Measurements from ENCODE around the gene EPHA4. TPM values are rescaled to one million over a fixed set of nuclear protein-coding genes. Genes with fewer than 3 reads are reported as not detected.

EPHA4 gene
- polyA plus RNA-seq, 1 donor (not counting 4 experiments of a cell fraction or from before 2014, with no cell fraction given), result 9.0 TPM

DNA sequence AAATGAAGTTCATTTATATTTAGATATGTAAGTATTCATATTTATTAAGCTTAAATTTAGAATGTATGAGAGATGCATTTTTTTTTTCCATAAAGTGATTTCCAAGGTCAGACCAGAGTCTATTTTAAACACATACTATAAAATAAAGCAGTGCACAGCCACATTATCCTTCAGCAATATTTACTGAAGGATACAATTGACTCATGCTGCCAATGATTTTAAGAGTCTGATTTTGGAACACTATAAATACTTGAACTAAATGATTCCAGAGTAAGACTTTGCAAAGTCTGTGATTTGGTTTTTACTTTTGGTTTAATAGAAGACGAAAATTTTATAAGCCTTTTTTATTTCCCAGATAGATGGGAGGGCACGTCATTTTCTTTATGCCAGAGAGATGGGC, 107.1 kb downstream of the EPHA4 start:
- Histone ChIP-seq H2AFZ (ENCODE audit: control insufficient read depth, low read length) (no peak overlapping the region), H3K4me1 (ENCODE audit: control insufficient read depth, extremely low read depth, insufficient read depth, low read length) (peaks cover 6% of the 10 kb centered on the region), H3K27ac (ENCODE audit: control insufficient read depth, insufficient read depth, low read length) (no peak overlapping the region), H4K20me1 (ENCODE audit: control insufficient read depth, extremely low read depth, insufficient read depth, low read length) (no peaks in the 10 kb centered on the region), H3K27me3 (ENCODE audit: control insufficient read depth, extremely low read depth, insufficient read depth, low read length) (no peaks in the 10 kb centered on the region), H3K36me3 (ENCODE audit: control insufficient read depth in 2 of 2, extremely low read depth in 1 of 2, insufficient read depth in 2 of 2, low read length in 2 of 2) (no peaks in the 10 kb centered on the region), H3K9me1 (ENCODE audit: control insufficient read depth, extremely low read depth, insufficient read depth, low read length) (no peaks in the 10 kb centered on the region), H3K79me2 (ENCODE audit: control insufficient read depth, insufficient read depth, low read length) (no peaks in the 10 kb centered on the region), H3K4me3 (ENCODE audit: control insufficient read depth in 2 of 3, extremely low read depth in 1 of 3, insufficient read depth in 2 of 3, low read depth in 1 of 3, low read length in 3 of 3) (no peak overlapping the region), H3K9me3 (ENCODE audit: control insufficient read depth, low read depth, low read length) (no peaks in the 10 kb centered on the region), H3K9ac (ENCODE audit: control insufficient read depth, extremely low read depth, insufficient read depth, low read length) (no peak overlapping the region), H3K4me2 (ENCODE audit: control insufficient read depth, extremely low read depth, insufficient read depth, low read depth, low read length) (no peak overlapping the region)
- no peak for FAIRE-seq
- DNase-seq (ENCODE audit: low read depth, low spot score), result no peak
- TF ChIP-seq, protein P1, sequence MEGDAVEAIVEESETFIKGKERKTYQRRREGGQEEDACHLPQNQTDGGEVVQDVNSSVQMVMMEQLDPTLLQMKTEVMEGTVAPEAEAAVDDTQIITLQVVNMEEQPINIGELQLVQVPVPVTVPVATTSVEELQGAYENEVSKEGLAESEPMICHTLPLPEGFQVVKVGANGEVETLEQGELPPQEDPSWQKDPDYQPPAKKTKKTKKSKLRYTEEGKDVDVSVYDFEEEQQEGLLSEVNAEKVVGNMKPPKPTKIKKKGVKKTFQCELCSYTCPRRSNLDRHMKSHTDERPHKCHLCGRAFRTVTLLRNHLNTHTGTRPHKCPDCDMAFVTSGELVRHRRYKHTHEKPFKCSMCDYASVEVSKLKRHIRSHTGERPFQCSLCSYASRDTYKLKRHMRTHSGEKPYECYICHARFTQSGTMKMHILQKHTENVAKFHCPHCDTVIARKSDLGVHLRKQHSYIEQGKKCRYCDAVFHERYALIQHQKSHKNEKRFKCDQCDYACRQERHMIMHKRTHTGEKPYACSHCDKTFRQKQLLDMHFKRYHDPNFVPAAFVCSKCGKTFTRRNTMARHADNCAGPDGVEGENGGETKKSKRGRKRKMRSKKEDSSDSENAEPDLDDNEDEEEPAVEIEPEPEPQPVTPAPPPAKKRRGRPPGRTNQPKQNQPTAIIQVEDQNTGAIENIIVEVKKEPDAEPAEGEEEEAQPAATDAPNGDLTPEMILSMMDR (optimal IDR thresholded peaks at IDR 0.05 in 1 of 3, IDR thresholded peaks at IDR 0.05 in 1 of 3, conservative IDR thresholded peaks at IDR 0.05 in 1 of 3; ENCODE audit: extremely low read depth in 1 of 3, insufficient read depth in 2 of 3, low read length in 3 of 3), result no peak
- no peak for TF ChIP-seq EZH2 (IDR thresholded peaks at IDR 0.05; ENCODE audit: low read length)
- dilution Hi-C loops (cut with MboI; ENCODE audit: extremely low pct_ligation_motif_present, low sequenced_read_pairs), result no loop called here

DNA sequence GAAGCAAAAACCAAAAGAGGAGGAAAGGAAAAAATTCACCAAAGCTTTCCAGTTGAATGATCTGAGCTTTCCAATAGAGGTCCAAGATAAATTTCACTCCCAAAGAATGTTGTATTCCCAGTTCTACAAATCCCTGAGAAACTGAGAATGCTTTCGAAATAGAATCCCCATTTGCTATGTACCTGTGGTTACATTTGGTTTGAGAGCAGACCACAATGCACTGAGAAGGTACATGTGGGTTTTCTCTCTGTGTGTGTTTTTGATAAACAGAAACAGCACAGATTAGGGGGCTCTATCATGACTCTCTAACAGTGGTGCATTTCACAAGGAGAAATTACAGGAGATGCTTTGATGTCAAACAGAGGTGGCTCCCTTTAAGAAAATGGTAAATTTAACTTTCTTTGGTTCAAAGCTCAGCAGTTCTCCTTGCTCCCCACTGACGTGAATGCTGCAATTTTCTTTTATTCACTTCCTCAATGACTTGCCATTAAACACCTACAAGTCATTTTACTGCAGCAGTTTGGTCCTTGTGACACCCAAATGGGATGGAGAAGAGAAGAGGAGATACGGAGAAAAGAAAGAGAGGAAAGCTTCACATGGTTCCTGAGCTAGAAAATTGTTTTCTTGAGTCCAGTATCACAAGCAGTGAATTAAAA, 108.7 kb downstream of the EPHA4 start:
- Histone ChIP-seq H3K27ac (ENCODE audit: control insufficient read depth, insufficient read depth, low read length) (no peak overlapping the region), H3K36me3 (ENCODE audit: control insufficient read depth in 2 of 2, extremely low read depth in 1 of 2, insufficient read depth in 2 of 2, low read length in 2 of 2) (no peaks in the 10 kb centered on the region), H3K9me1 (ENCODE audit: control insufficient read depth, extremely low read depth, insufficient read depth, low read length) (no peaks in the 10 kb centered on the region), H3K4me1 (ENCODE audit: control insufficient read depth, extremely low read depth, insufficient read depth, low read length) (peaks cover 6% of the 10 kb centered on the region), H2AFZ (ENCODE audit: control insufficient read depth, low read length) (no peak overlapping the region), H4K20me1 (ENCODE audit: control insufficient read depth, extremely low read depth, insufficient read depth, low read length) (no peaks in the 10 kb centered on the region), H3K9me3 (ENCODE audit: control insufficient read depth, low read depth, low read length) (no peaks in the 10 kb centered on the region), H3K4me2 (ENCODE audit: control insufficient read depth, extremely low read depth, insufficient read depth, low read depth, low read length) (no peak overlapping the region), H3K27me3 (ENCODE audit: control insufficient read depth, extremely low read depth, insufficient read depth, low read length) (no peaks in the 10 kb centered on the region), H3K9ac (ENCODE audit: control insufficient read depth, extremely low read depth, insufficient read depth, low read length) (no peak overlapping the region), H3K4me3 (ENCODE audit: control insufficient read depth in 2 of 3, extremely low read depth in 1 of 3, insufficient read depth in 2 of 3, low read depth in 1 of 3, low read length in 3 of 3) (no peak overlapping the region), H3K79me2 (ENCODE audit: control insufficient read depth, insufficient read depth, low read length) (no peaks in the 10 kb centered on the region)
- no peak for DNase-seq (ENCODE audit: low read depth, low spot score)
- no peak for FAIRE-seq
- TF ChIP-seq, protein P1 (optimal IDR thresholded peaks at IDR 0.05 in 1 of 3, IDR thresholded peaks at IDR 0.05 in 1 of 3, conservative IDR thresholded peaks at IDR 0.05 in 1 of 3; ENCODE audit: extremely low read depth in 1 of 3, insufficient read depth in 2 of 3, low read length in 3 of 3), result no peak
- dilution Hi-C loops (cut with MboI; ENCODE audit: extremely low pct_ligation_motif_present, low sequenced_read_pairs), result no loop called here

Data from keratinocyte (primary cell).